Measurements from ENCODE around the gene OPN4. TPM values are rescaled to one million over a fixed set of nuclear protein-coding genes. Genes with fewer than 3 reads are reported as not detected.
"Not testable (repeated sequence)": the region's sequence is repeated elsewhere in the genome, so short reads cannot be mapped to it uniquely, and the experiment has no call there.

OPN4 gene
- total RNA-seq, 2 experiments from 2014 or later, result not detected

DNA sequence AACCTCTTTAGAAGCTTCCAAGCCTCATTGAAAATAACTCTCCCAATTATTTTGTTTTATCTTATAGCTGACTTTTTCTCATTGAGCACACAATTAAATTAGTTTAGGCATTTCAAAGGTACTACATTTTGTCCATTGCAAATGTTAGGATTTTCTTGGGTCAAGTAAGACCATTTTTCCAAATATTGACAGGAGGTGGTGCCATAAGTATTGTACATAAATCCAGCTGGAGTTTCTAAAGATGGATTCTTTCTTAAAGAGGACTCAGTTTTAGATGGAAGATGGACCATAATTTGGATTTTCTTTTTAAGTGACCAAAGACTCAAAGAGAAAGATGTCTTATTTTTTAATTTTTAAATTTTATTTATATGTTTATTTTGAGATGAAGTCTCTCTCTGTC is 12.3 kb upstream of the OPN4 start:
- Mint-ChIP-seq H3K4me3 (no peak overlapping the region), H3K36me3 (ENCODE audit: low read depth) (no peaks in the 10 kb centered on the region), H3K27ac (no peak overlapping the region), H3K4me1 (ENCODE audit: low read depth) (peaks cover 12% of the 10 kb centered on the region), H3K27me3 (peaks cover 10% of the 10 kb centered on the region), H3K9me3 (peaks cover 3% of the 10 kb centered on the region)
- ChIA-PET POLR2A (no interaction called here), CTCF (interaction anchor here (1.3 kb wide), 1 partner anchor 41 kb away, joined by 3 read pairs; no protein-coding TSS in a partner anchor)
- no peak for DNase-seq
- intact Hi-C loops (cut with micrococcal nuclease), result no loop called here
- TF ChIP-seq CTCF (IDR thresholded peaks at IDR 0.05), result no peak
- ATAC-seq, result no peak

GRCh38 chr10:86642499-86642898 is 11.8 kb upstream of the OPN4 start:
- Mint-ChIP-seq H3K9me3 (peaks cover 3% of the 10 kb centered on the region), H3K36me3 (ENCODE audit: low read depth) (no peaks in the 10 kb centered on the region), H3K4me1 (ENCODE audit: low read depth) (peaks cover 12% of the 10 kb centered on the region), H3K4me3 (no peak overlapping the region), H3K27me3 (peaks cover 9% of the 10 kb centered on the region), H3K27ac (no peak overlapping the region)
- DNase-seq, result no peak
- ChIA-PET CTCF (interaction anchor here (1.3 kb wide), 2 partner anchors 41 to 242 kb away, joined by 3 read pairs; no protein-coding TSS in a partner anchor), POLR2A (no interaction called here)
- intact Hi-C loops (cut with micrococcal nuclease), result no loop called here
- TF ChIP-seq CTCF (IDR thresholded peaks at IDR 0.05), result no peak
- no peak for ATAC-seq

GRCh38 chr10:86644152-86644793 is 10.1 kb upstream of the OPN4 start:
- ChIA-PET CTCF (interaction anchor here (1.0 to 1.6 kb wide), 3 partner anchors 10 to 244 kb away, joined by 3 to 6 read pairs (median 3); no protein-coding TSS in a partner anchor), POLR2A (interaction anchor here (0.9 kb wide), 1 partner anchor 40 kb away, joined by 3 read pairs; no protein-coding TSS in a partner anchor)
- no peak overlapping the region for H3K4me3 Mint-ChIP-seq
- H3K4me1 Mint-ChIP-seq (ENCODE audit: low read depth), result peaks cover 12% of the 10 kb centered on the region
- H3K27me3 Mint-ChIP-seq, result peaks cover 9% of the 10 kb centered on the region
- no peak overlapping the region for H3K27ac Mint-ChIP-seq
- intact Hi-C loops (cut with micrococcal nuclease), result no loop called here
- peak; percentile 58 for ATAC-seq
- no peak for TF ChIP-seq CTCF (IDR thresholded peaks at IDR 0.05)
- no peaks in the 10 kb centered on the region for H3K36me3 Mint-ChIP-seq (ENCODE audit: low read depth)
- DNase-seq, result peak; percentile 39
- peaks cover 3% of the 10 kb centered on the region for H3K9me3 Mint-ChIP-seq

- ATAC-seq, result no peak
Measured at GRCh38 chr10:86644794-86645445, 9.4 kb upstream of the OPN4 start.

GRCh38 chr10:86645621-86646165 is 8.7 kb upstream of the OPN4 start:
- peaks cover 12% of the 10 kb centered on the region for H3K4me1 Mint-ChIP-seq (ENCODE audit: low read depth)
- CTCF ChIA-PET, result interaction anchor here (1.0 kb wide), 1 partner anchor 17 kb away, joined by 3 read pairs; no protein-coding TSS in a partner anchor
- H3K27ac Mint-ChIP-seq; H3K36me3 Mint-ChIP-seq (ENCODE audit: low read depth); H3K4me3 Mint-ChIP-seq; H3K27me3 Mint-ChIP-seq; intact Hi-C loops (cut with micrococcal nuclease); H3K9me3 Mint-ChIP-seq; DNase-seq; ATAC-seq; POLR2A ChIA-PET: not testable (repeated sequence)

More at GRCh38 chr10:86644794-86645445, 9.4 kb upstream of the OPN4 start:
- Mint-ChIP-seq H3K27me3 (peaks cover 7% of the 10 kb centered on the region), H3K9me3 (peaks cover 3% of the 10 kb centered on the region), H3K36me3 (ENCODE audit: low read depth) (no peaks in the 10 kb centered on the region), H3K27ac (no peak overlapping the region), H3K4me3 (no peak overlapping the region), H3K4me1 (ENCODE audit: low read depth) (peaks cover 12% of the 10 kb centered on the region)
- POLR2A ChIA-PET, result interaction anchor here (0.9 kb wide), 1 partner anchor 40 kb away, joined by 3 read pairs; no protein-coding TSS in a partner anchor
- DNase-seq, result no peak
- no peak for TF ChIP-seq CTCF (IDR thresholded peaks at IDR 0.05)
- intact Hi-C loops (cut with micrococcal nuclease), result no loop called here
- CTCF ChIA-PET, result interaction anchor here (1.0 to 1.6 kb wide), 3 partner anchors 10 to 245 kb away, joined by 3 to 6 read pairs (median 3); no protein-coding TSS in a partner anchor
